Naive B cell (primary cell): Measurements from ENCODE around the gene PALLD. TPM values are rescaled to one million over a fixed set of nuclear protein-coding genes. Genes with fewer than 3 reads are reported as not detected.
"Not testable (repeated sequence)": the region's sequence is repeated elsewhere in the genome, so short reads cannot be mapped to it uniquely, and the experiment has no call there.

Experiments used
- ATAC-seq, 2 donors: fragments of 150-1000 bp; cut with Tn5 transposase; 2 replicates each; pipeline ENCODE4 v1.10.0; 2021; ENCODE audit warnings: low read depth in 2 of 2, mild to moderate bottlenecking in 2 of 2, moderate library complexity in 2 of 2
- DNase-seq: peaks from one replicate; pipeline ENCODE4 v3.0.0; 2022
- H3K27ac Mint-ChIP-seq, 6 donors: one replicate each; pipeline ENCODE4 v1.8.0; 2020 to 2022; ENCODE audit warnings: mild to moderate bottlenecking in 6 of 6, mixed read lengths in 6 of 6, moderate library complexity in 5 of 6, inconsistent platforms in 2 of 6
- H3K27me3 Mint-ChIP-seq, 3 donors: one replicate each; pipeline ENCODE4 v1.8.0; 2021 to 2022; ENCODE audit warnings: mixed read lengths in 3 of 3, mild to moderate bottlenecking in 1 of 3
- H3K36me3 Mint-ChIP-seq, 2 donors: one replicate each; pipeline ENCODE4 v1.8.0; 2020 to 2022; ENCODE audit warnings: mixed read lengths in 2 of 2, inconsistent platforms in 1 of 2, mild to moderate bottlenecking in 1 of 2
- H3K4me1 Mint-ChIP-seq, 3 donors: one replicate each; pipeline ENCODE4 v1.8.0; 2020 to 2022; ENCODE audit warnings: mixed read lengths in 3 of 3, inconsistent platforms in 1 of 3, mild to moderate bottlenecking in 1 of 3, moderate library complexity in 1 of 3
- H3K4me3 Mint-ChIP-seq, 8 donors: one replicate each; pipeline ENCODE4 v1.8.0; 2020 to 2022; ENCODE audit warnings: mild to moderate bottlenecking in 8 of 8, mixed read lengths in 8 of 8, moderate library complexity in 8 of 8, inconsistent platforms in 2 of 8
- H3K9me3 Mint-ChIP-seq, 7 donors: one replicate each; pipeline ENCODE4 v1.8.0; 2020 to 2022; ENCODE audit warnings: mixed read lengths in 7 of 7, mild to moderate bottlenecking in 5 of 7, inconsistent platforms in 2 of 7, moderate library complexity in 1 of 7
- polyA plus RNA-seq, 6 donors: library from polyadenylated mRNA; unstranded; fragments of 300-500 nt; fragmentation: Illumina TruSeq; gene quantifications; one replicate each; pipeline ENCODE4 v1.2.3, GENCODE V29; 2021; ENCODE audit warnings: low read depth in 6 of 6

PALLD gene
- polyA plus RNA-seq, 6 donors from 2014 or later, result 0.58 to 0.83 (median 0.78) TPM; not detected in 2

- no peak for DNase-seq
- Mint-ChIP-seq H3K9me3 (peaks cover 0 to 18% (median 13%) of the 10 kb centered on the region in 7 donors), H3K4me3 (peak overlapping the region in 1 of 8 donors; percentile 31), H3K27ac (peak overlapping the region in 1 of 6 donors; percentile 64), H3K4me1 (peaks cover 6 to 14% (median 12%) of the 10 kb centered on the region in 3 donors), H3K27me3 (peaks cover 0 to 20% (median 13%) of the 10 kb centered on the region in 3 donors), H3K36me3 (peaks cover 0 to 5% of the 10 kb centered on the region in 2 donors)
- no peak for ATAC-seq
Measured at GRCh38 chr4:168723020-168723419, 226.2 kb downstream of the PALLD start.

GRCh38 chr4:168723569-168723968, 226.7 kb downstream of the PALLD start:
- DNase-seq (no peak), ATAC-seq (no peak)
- peaks cover 0 to 20% (median 14%) of the 10 kb centered on the region in 3 donors for H3K27me3 Mint-ChIP-seq
- peaks cover 6 to 14% (median 12%) of the 10 kb centered on the region in 3 donors for H3K4me1 Mint-ChIP-seq
- H3K27ac Mint-ChIP-seq, result peak overlapping the region in 1 of 6 donors; percentile 17
- peaks cover 0 to 18% (median 13%) of the 10 kb centered on the region in 7 donors for H3K9me3 Mint-ChIP-seq
- H3K36me3 Mint-ChIP-seq, result peaks cover 0 to 5% of the 10 kb centered on the region in 2 donors
- no peak overlapping the region for H3K4me3 Mint-ChIP-seq

GRCh38 chr4:168724243-168724642, 227.4 kb downstream of the PALLD start:
- Mint-ChIP-seq H3K4me3 (no peak overlapping the region), H3K27me3 (peaks cover under 1 to 22% (median 18%) of the 10 kb centered on the region in 3 donors), H3K4me1 (peaks cover 6 to 14% (median 12%) of the 10 kb centered on the region in 3 donors), H3K27ac (no peak overlapping the region), H3K9me3 (peaks cover 0 to 20% (median 13%) of the 10 kb centered on the region in 7 donors), H3K36me3 (peaks cover 0 to 5% of the 10 kb centered on the region in 2 donors)
- DNase-seq (no peak), ATAC-seq (no peak)

- H3K27ac Mint-ChIP-seq, result peak overlapping the region in 1 of 6 donors; percentile 12
- peaks cover 0 to 8% of the 10 kb centered on the region in 2 donors for H3K36me3 Mint-ChIP-seq
Measured at GRCh38 chr4:168724686-168725411, 228.0 kb downstream of the PALLD start.

GRCh38 chr4:168725930-168726329, 229.1 kb downstream of the PALLD start:
- Mint-ChIP-seq H3K4me3 (peak overlapping the region in 3 of 8 donors; percentile 43 to 59 (median 45)), H3K4me1 (peaks cover 6 to 14% (median 12%) of the 10 kb centered on the region in 3 donors), H3K27ac (peak overlapping the region in 1 of 6 donors; percentile 89), H3K27me3 (peaks cover 5 to 31% (median 15%) of the 10 kb centered on the region in 3 donors), H3K9me3 (peaks cover 0 to 22% (median 11%) of the 10 kb centered on the region in 7 donors), H3K36me3 (peaks cover 0 to 8% of the 10 kb centered on the region in 2 donors)
- ATAC-seq (peak in 1 of 2 donors; percentile 43), DNase-seq (no peak)

More at GRCh38 chr4:168724686-168725411, 228.0 kb downstream of the PALLD start:
- Mint-ChIP-seq H3K27me3 (peaks cover 5 to 28% (median 14%) of the 10 kb centered on the region in 3 donors), H3K4me1 (peaks cover 6 to 14% (median 12%) of the 10 kb centered on the region in 3 donors), H3K9me3 (peaks cover 0 to 22% (median 12%) of the 10 kb centered on the region in 7 donors), H3K4me3 (peak overlapping the region in 1 of 8 donors; percentile 36)
- ATAC-seq (no peak), DNase-seq (no peak)

GRCh38 chr4:168727181-168727580, 230.3 kb downstream of the PALLD start:
- H3K4me3 Mint-ChIP-seq, H3K27ac Mint-ChIP-seq, ATAC-seq, DNase-seq, H3K36me3 Mint-ChIP-seq: not testable (repeated sequence)
- Mint-ChIP-seq H3K9me3 (peaks cover 0 to 22% (median 11%) of the 10 kb centered on the region in 7 donors), H3K27me3 (peaks cover 8 to 27% (median 18%) of the 10 kb centered on the region in 3 donors), H3K4me1 (peaks cover 6 to 21% (median 14%) of the 10 kb centered on the region in 3 donors)

GRCh38 chr4:168731006-168731636, 234.3 kb downstream of the PALLD start:
- ATAC-seq (no peak), DNase-seq (no peak)
- H3K4me1 Mint-ChIP-seq, result peaks cover 0 to 16% (median 4%) of the 10 kb centered on the region in 3 donors
- peaks cover 0 to 3% of the 10 kb centered on the region in 2 donors for H3K36me3 Mint-ChIP-seq
- no peak overlapping the region for H3K4me3 Mint-ChIP-seq
- H3K9me3 Mint-ChIP-seq, result peaks cover 0 to 20% (median 11%) of the 10 kb centered on the region in 7 donors
- H3K27ac Mint-ChIP-seq, result peak overlapping the region in 1 of 6 donors; percentile 18
- H3K27me3 Mint-ChIP-seq, result peaks cover 9 to 29% (median 10%) of the 10 kb centered on the region in 3 donors

GRCh38 chr4:168731706-168732414, 235.0 kb downstream of the PALLD start:
- no peak overlapping the region for H3K4me3 Mint-ChIP-seq
- peaks cover 0 to 13% (median 9%) of the 10 kb centered on the region in 7 donors for H3K9me3 Mint-ChIP-seq
- H3K36me3 Mint-ChIP-seq, result peaks cover 0 to 3% of the 10 kb centered on the region in 2 donors
- ATAC-seq (no peak), DNase-seq (no peak)
- H3K27ac Mint-ChIP-seq, result peak overlapping the region in 1 of 6 donors; percentile 48
- peaks cover 0 to 11% (median 0%) of the 10 kb centered on the region in 3 donors for H3K4me1 Mint-ChIP-seq
- H3K27me3 Mint-ChIP-seq, result peaks cover 9 to 29% (median 10%) of the 10 kb centered on the region in 3 donors

- H3K4me1 Mint-ChIP-seq, result peaks cover 0 to 10% (median 0%) of the 10 kb centered on the region in 3 donors
- no peak overlapping the region for H3K27ac Mint-ChIP-seq
- H3K9me3 Mint-ChIP-seq, result peaks cover 0 to 6% (median 4%) of the 10 kb centered on the region in 7 donors
- H3K27me3 Mint-ChIP-seq, result peaks cover 9 to 29% (median 10%) of the 10 kb centered on the region in 3 donors
- ATAC-seq (no peak), DNase-seq (no peak)
- peaks cover 0 to 3% of the 10 kb centered on the region in 2 donors for H3K36me3 Mint-ChIP-seq
- H3K4me3 Mint-ChIP-seq, result no peak overlapping the region
Measured at GRCh38 chr4:168732714-168733113, 235.9 kb downstream of the PALLD start.

GRCh38 chr4:168734703-168735678, 238.1 kb downstream of the PALLD start:
- DNase-seq, result no peak
- no peak for ATAC-seq
- H3K4me1 Mint-ChIP-seq, result peaks cover 0 to 10% (median 0%) of the 10 kb centered on the region in 3 donors
- H3K27me3 Mint-ChIP-seq, result peaks cover 4 to 21% (median 5%) of the 10 kb centered on the region in 3 donors
- no peak overlapping the region for H3K4me3 Mint-ChIP-seq
- no peaks in the 10 kb centered on the region for H3K9me3 Mint-ChIP-seq
- no peaks in the 10 kb centered on the region for H3K36me3 Mint-ChIP-seq
- peak overlapping the region in 1 of 6 donors; percentile 1 for H3K27ac Mint-ChIP-seq

GRCh38 chr4:168735735-168736134, 238.9 kb downstream of the PALLD start:
- Mint-ChIP-seq H3K9me3 (no peaks in the 10 kb centered on the region), H3K4me1 (peaks cover 0 to 10% (median 0%) of the 10 kb centered on the region in 3 donors), H3K4me3 (no peak overlapping the region), H3K27ac (peak overlapping the region in 1 of 6 donors; percentile 1), H3K36me3 (no peaks in the 10 kb centered on the region), H3K27me3 (peaks cover 4 to 20% (median 5%) of the 10 kb centered on the region in 3 donors)
- ATAC-seq, result no peak
- DNase-seq, result no peak
